WTC11 (cell line): Measurements from ENCODE around the gene TMEM253. TPM values are rescaled to one million over a fixed set of nuclear protein-coding genes. Genes with fewer than 3 reads are reported as not detected.

Experiments
- ATAC-seq: fragments of 200-7000 bp; cut with Tn5 transposase; 2 replicates; pipeline ENCODE4 v1.10.0; 2021; ENCODE audit warnings: mild to moderate bottlenecking, moderate library complexity
- CTCF ChIA-PET: fragments of 300-600 bp; sonication (Branson Sonifier 250); formaldehyde crosslinking; loops from one replicate; lab custom pipeline; 2021; ENCODE audit warnings: antibody characterized with exemption; lab: Charles Lee
- POLR2A ChIA-PET: fragments of 350-600 bp; sonication (Branson Sonifier 250); formaldehyde crosslinking; loops from one replicate; lab custom pipeline; 2021; ENCODE audit warnings: antibody characterized with exemption; lab: Charles Lee
- DNase-seq: peaks from one replicate; pipeline ENCODE4 v3.0.0; 2021; ENCODE audit warnings: low spot score
- H3K27ac Mint-ChIP-seq: 2 replicates; pipeline ENCODE4 v1.8.0; 2021; ENCODE audit warnings: mixed read lengths
- H3K27me3 Mint-ChIP-seq: 2 replicates; pipeline ENCODE4 v1.8.0; 2021; ENCODE audit warnings: low read depth, mild to moderate bottlenecking, moderate library complexity, mixed read lengths
- H3K36me3 Mint-ChIP-seq: 2 replicates; pipeline ENCODE4 v1.8.0; 2021; ENCODE audit warnings: mixed read lengths
- H3K4me1 Mint-ChIP-seq: 2 replicates; pipeline ENCODE4 v1.8.0; 2022; ENCODE audit warnings: mixed read lengths
- H3K4me3 Mint-ChIP-seq: 2 replicates; pipeline ENCODE4 v1.8.0; 2021; ENCODE audit warnings: mild to moderate bottlenecking, moderate library complexity, mixed read lengths
- H3K9me3 Mint-ChIP-seq: 2 replicates; pipeline ENCODE4 v1.8.0; 2021; ENCODE audit warnings: mixed read lengths
- EMX1 ChIP-seq: fragments of 250-450 bp; sonication (Bioruptor Pico); IDR thresholded peaks from 2 replicates; pipeline ENCODE4 v1.8.0; 2021; ENCODE audit warnings: mild to moderate bottlenecking
- HMGA2 ChIP-seq: fragments of 250-450 bp; sonication (Bioruptor Pico); IDR thresholded peaks from 2 replicates; pipeline ENCODE4 v1.4.0; 2021; ENCODE audit warnings: mild to moderate bottlenecking, moderate library complexity
- IRF2 ChIP-seq: sonication (generic); formaldehyde crosslinking; IDR thresholded peaks from 2 replicates; pipeline ENCODE4 v1.8.0; 2022; ENCODE audit warnings: low read depth, missing genetic modification reagents, borderline replicate concordance
- KAT7 ChIP-seq: sonication (generic); formaldehyde crosslinking; IDR thresholded peaks from 2 replicates; pipeline ENCODE4 v1.8.1; 2023; ENCODE audit warnings: missing genetic modification reagents, mild to moderate bottlenecking, borderline replicate concordance
- MXD4 ChIP-seq: fragments of 250-450 bp; sonication (Bioruptor Pico); IDR thresholded peaks from 2 replicates; pipeline ENCODE4 v1.8.0; 2021; ENCODE audit warnings: mild to moderate bottlenecking, moderate library complexity, borderline replicate concordance
- NFATC4 ChIP-seq: fragments of 250-450 bp; sonication (Bioruptor Pico); IDR thresholded peaks from 2 replicates; pipeline ENCODE4 v1.9.0; 2021; ENCODE audit warnings: mild to moderate bottlenecking
- NFYB ChIP-seq: sonication (generic); formaldehyde crosslinking; conservative IDR thresholded peaks from 2 replicates; pipeline ENCODE4 v1.8.0; 2022; ENCODE audit warnings: low read depth, missing genetic modification reagents
- PRRX2 ChIP-seq: fragments of 250-450 bp; sonication (Bioruptor Pico); IDR thresholded peaks from 2 replicates; pipeline ENCODE4 v1.8.0; 2021; ENCODE audit warnings: mild to moderate bottlenecking
- RELA ChIP-seq: sonication (generic); formaldehyde crosslinking; IDR thresholded peaks from 2 replicates; pipeline ENCODE4 v1.8.1; 2022; ENCODE audit warnings: missing genetic modification reagents, mild to moderate bottlenecking, borderline replicate concordance
- RORB ChIP-seq: fragments of 250-450 bp; sonication (Bioruptor Pico); IDR thresholded peaks from 2 replicates; pipeline ENCODE4 v1.9.0; 2021; ENCODE audit warnings: mild to moderate bottlenecking
- SOX15 ChIP-seq: fragments of 250-450 bp; sonication (Bioruptor Pico); IDR thresholded peaks from 2 replicates; pipeline ENCODE4 v1.9.0; 2021; ENCODE audit warnings: mild to moderate bottlenecking
- ZNF416 ChIP-seq: fragments of 250-450 bp; sonication (Bioruptor Pico); IDR thresholded peaks from 2 replicates; pipeline ENCODE4 v1.9.0; 2021; ENCODE audit warnings: mild to moderate bottlenecking, inconsistent platforms
- total RNA-seq: library from RNA; stranded (reverse); gene quantifications from 3 replicates; pipeline ENCODE4 v1.2.3, GENCODE V29; 2021
- TF ChIP-seq, protein P1 (sequence below): sonication (generic); formaldehyde crosslinking; IDR thresholded peaks from 2 replicates; pipeline ENCODE4 v1.8.0; 2023; ENCODE audit warnings: missing genetic modification reagents, mild to moderate bottlenecking, borderline replicate concordance
- TF ChIP-seq, protein P2 (sequence below): sonication (generic); formaldehyde crosslinking; IDR thresholded peaks from 2 replicates; pipeline ENCODE4 v1.8.1; 2023; ENCODE audit warnings: mild to moderate bottlenecking, missing genetic modification reagents
- TF ChIP-seq, protein P3 (sequence below): sonication (generic); formaldehyde crosslinking; IDR thresholded peaks from 2 replicates; pipeline ENCODE4 v1.8.1; 2022; ENCODE audit warnings: mild to moderate bottlenecking, moderate library complexity, missing genetic modification reagents
- TF ChIP-seq, protein P4 (sequence below): fragments of 250-450 bp; sonication (Bioruptor Pico); IDR thresholded peaks from 2 replicates; pipeline ENCODE4 v1.9.0; 2021; ENCODE audit warnings: mild to moderate bottlenecking
- TF ChIP-seq, protein P5 (sequence below): sonication (generic); formaldehyde crosslinking; IDR thresholded peaks from 2 replicates; pipeline ENCODE4 v1.8.0; 2022; ENCODE audit warnings: mild to moderate bottlenecking, missing genetic modification reagents

Gene TMEM253
- total RNA-seq, 1 experiment from 2014 or later = 1.7 TPM

DNA sequence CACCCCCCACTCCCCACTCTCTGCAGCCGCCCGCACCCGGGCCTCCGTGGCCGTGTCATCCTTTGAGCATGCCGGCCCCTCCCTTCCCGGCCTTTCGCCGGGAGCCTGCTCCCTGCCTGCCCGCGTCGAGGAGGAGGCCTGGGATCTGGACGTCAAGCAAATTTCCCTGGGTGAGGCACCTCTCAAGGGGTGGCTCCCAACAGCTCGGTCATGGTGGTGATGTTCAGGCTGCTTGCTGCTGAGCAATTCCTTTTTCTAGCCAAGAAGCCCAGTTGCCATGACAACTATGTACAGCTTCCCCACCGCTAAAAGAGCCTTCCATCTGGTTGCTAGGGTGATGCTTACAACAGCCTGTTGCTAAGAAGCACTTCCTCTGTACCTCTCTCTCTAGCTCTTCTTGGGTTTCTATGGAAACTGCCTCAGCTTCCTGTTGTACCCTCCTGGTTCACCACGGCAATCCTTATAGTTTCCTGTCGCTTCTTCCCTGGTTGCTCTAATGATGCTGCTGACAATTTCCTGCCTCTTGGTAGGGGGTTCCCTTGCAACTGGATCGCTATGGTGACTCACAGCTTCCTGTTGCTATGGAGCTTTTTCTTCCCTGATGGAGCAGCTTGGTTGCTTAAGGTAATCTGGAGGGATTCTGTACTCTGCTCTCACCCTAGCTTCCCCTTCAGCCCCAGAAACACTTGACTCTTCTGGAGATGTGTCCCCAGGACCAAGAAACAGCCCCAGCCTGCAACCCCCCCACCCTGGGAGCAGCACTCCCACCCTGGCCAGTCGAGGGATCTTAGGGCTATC is 13.4 kb upstream of the TMEM253 start:
- peak; percentile 34 for DNase-seq
- no peaks in the 10 kb centered on the region for H3K27me3 Mint-ChIP-seq
- peak; percentile 52 for ATAC-seq
- H3K27ac Mint-ChIP-seq = 0 out of 2 replicates have a peak overlapping the region, but pooled peaks have one; percentile 72
- TF ChIP-seq, protein P1, sequence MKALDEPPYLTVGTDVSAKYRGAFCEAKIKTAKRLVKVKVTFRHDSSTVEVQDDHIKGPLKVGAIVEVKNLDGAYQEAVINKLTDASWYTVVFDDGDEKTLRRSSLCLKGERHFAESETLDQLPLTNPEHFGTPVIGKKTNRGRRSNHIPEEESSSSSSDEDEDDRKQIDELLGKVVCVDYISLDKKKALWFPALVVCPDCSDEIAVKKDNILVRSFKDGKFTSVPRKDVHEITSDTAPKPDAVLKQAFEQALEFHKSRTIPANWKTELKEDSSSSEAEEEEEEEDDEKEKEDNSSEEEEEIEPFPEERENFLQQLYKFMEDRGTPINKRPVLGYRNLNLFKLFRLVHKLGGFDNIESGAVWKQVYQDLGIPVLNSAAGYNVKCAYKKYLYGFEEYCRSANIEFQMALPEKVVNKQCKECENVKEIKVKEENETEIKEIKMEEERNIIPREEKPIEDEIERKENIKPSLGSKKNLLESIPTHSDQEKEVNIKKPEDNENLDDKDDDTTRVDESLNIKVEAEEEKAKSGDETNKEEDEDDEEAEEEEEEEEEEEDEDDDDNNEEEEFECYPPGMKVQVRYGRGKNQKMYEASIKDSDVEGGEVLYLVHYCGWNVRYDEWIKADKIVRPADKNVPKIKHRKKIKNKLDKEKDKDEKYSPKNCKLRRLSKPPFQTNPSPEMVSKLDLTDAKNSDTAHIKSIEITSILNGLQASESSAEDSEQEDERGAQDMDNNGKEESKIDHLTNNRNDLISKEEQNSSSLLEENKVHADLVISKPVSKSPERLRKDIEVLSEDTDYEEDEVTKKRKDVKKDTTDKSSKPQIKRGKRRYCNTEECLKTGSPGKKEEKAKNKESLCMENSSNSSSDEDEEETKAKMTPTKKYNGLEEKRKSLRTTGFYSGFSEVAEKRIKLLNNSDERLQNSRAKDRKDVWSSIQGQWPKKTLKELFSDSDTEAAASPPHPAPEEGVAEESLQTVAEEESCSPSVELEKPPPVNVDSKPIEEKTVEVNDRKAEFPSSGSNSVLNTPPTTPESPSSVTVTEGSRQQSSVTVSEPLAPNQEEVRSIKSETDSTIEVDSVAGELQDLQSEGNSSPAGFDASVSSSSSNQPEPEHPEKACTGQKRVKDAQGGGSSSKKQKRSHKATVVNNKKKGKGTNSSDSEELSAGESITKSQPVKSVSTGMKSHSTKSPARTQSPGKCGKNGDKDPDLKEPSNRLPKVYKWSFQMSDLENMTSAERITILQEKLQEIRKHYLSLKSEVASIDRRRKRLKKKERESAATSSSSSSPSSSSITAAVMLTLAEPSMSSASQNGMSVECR (CRISPR knock-in tag) = no peak
- TF ChIP-seq EMX1 (CRISPR knock-in tag) = 0 out of 2 replicates have a peak, but pooled peaks have one; percentile 57
- peaks cover 65% of the 10 kb centered on the region for H3K36me3 Mint-ChIP-seq
- no peak overlapping the region for H3K4me3 Mint-ChIP-seq
- no peaks in the 10 kb centered on the region for H3K9me3 Mint-ChIP-seq
- ChIA-PET POLR2A (interaction anchor here (0.8 to 2.1 kb wide), 6 partner anchors 10 to 48 kb away, joined by 3 to 23 read pairs (median 4); partner anchors contain the start of gene ARHGEF40), CTCF (interaction anchor here (0.9 to 7.9 kb wide), 8 partner anchors 17 to 116 kb away, joined by 3 to 132 read pairs (median 14); partner anchors contain the start of gene ARHGEF40)
- peaks cover 28% of the 10 kb centered on the region for H3K4me1 Mint-ChIP-seq

DNA sequence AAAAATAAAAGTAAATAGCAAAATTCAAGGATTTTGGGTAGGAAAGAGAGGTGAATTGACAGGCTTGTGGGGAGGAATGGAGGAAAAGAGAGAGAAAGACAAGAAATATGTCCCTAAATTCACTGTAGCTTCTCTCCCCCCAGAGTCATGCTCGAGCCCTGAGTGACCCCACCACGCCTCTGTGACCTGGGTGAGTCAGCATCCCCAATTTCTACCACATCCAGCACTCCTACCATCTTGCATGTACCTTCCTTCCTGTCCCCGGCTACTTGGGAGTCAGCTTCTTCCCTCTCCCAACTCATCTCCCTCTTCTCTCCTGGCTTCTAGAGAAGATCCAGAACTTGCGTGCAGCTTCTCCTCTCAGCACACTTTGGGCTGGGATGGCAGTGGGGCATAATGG is 12.2 kb upstream of the TMEM253 start:
- Mint-ChIP-seq H3K4me3 (no peak overlapping the region), H3K27me3 (no peaks in the 10 kb centered on the region), H3K36me3 (peaks cover 67% of the 10 kb centered on the region), H3K9me3 (no peaks in the 10 kb centered on the region), H3K4me1 (peaks cover 40% of the 10 kb centered on the region), H3K27ac (no peak overlapping the region; the same call in 1 of the 2 replicates)
- POLR2A ChIA-PET = interaction anchor here (2.1 kb wide), 1 partner anchor 18 kb away, joined by 23 read pairs; the partner anchor contains the start of gene ARHGEF40
- ATAC-seq = no peak
- TF ChIP-seq NFATC4 (no peak), SOX15 (CRISPR knock-in tag) (no peak), KAT7 (no peak), RORB (no peak), ZNF416 (CRISPR knock-in tag) (no peak), RELA (CRISPR knock-in tag) (no peak), NFYB (CRISPR knock-in tag) (no peak), MXD4 (no peak), HMGA2 (CRISPR knock-in tag) (no peak), IRF2 (CRISPR knock-in tag) (no peak), PRRX2 (CRISPR knock-in tag) (no peak)
- TF ChIP-seq, protein P2, sequence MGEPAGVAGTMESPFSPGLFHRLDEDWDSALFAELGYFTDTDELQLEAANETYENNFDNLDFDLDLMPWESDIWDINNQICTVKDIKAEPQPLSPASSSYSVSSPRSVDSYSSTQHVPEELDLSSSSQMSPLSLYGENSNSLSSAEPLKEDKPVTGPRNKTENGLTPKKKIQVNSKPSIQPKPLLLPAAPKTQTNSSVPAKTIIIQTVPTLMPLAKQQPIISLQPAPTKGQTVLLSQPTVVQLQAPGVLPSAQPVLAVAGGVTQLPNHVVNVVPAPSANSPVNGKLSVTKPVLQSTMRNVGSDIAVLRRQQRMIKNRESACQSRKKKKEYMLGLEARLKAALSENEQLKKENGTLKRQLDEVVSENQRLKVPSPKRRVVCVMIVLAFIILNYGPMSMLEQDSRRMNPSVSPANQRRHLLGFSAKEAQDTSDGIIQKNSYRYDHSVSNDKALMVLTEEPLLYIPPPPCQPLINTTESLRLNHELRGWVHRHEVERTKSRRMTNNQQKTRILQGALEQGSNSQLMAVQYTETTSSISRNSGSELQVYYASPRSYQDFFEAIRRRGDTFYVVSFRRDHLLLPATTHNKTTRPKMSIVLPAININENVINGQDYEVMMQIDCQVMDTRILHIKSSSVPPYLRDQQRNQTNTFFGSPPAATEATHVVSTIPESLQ (CRISPR knock-in tag) = no peak
- TF ChIP-seq, protein P3, sequence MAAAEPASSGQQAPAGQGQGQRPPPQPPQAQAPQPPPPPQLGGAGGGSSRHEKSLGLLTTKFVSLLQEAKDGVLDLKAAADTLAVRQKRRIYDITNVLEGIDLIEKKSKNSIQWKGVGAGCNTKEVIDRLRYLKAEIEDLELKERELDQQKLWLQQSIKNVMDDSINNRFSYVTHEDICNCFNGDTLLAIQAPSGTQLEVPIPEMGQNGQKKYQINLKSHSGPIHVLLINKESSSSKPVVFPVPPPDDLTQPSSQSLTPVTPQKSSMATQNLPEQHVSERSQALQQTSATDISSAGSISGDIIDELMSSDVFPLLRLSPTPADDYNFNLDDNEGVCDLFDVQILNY (CRISPR knock-in tag) = no peak
- TF ChIP-seq, protein P4, sequence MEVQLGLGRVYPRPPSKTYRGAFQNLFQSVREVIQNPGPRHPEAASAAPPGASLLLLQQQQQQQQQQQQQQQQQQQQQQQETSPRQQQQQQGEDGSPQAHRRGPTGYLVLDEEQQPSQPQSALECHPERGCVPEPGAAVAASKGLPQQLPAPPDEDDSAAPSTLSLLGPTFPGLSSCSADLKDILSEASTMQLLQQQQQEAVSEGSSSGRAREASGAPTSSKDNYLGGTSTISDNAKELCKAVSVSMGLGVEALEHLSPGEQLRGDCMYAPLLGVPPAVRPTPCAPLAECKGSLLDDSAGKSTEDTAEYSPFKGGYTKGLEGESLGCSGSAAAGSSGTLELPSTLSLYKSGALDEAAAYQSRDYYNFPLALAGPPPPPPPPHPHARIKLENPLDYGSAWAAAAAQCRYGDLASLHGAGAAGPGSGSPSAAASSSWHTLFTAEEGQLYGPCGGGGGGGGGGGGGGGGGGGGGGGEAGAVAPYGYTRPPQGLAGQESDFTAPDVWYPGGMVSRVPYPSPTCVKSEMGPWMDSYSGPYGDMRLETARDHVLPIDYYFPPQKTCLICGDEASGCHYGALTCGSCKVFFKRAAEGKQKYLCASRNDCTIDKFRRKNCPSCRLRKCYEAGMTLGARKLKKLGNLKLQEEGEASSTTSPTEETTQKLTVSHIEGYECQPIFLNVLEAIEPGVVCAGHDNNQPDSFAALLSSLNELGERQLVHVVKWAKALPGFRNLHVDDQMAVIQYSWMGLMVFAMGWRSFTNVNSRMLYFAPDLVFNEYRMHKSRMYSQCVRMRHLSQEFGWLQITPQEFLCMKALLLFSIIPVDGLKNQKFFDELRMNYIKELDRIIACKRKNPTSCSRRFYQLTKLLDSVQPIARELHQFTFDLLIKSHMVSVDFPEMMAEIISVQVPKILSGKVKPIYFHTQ (CRISPR knock-in tag) = no peak
- TF ChIP-seq, protein P5, sequence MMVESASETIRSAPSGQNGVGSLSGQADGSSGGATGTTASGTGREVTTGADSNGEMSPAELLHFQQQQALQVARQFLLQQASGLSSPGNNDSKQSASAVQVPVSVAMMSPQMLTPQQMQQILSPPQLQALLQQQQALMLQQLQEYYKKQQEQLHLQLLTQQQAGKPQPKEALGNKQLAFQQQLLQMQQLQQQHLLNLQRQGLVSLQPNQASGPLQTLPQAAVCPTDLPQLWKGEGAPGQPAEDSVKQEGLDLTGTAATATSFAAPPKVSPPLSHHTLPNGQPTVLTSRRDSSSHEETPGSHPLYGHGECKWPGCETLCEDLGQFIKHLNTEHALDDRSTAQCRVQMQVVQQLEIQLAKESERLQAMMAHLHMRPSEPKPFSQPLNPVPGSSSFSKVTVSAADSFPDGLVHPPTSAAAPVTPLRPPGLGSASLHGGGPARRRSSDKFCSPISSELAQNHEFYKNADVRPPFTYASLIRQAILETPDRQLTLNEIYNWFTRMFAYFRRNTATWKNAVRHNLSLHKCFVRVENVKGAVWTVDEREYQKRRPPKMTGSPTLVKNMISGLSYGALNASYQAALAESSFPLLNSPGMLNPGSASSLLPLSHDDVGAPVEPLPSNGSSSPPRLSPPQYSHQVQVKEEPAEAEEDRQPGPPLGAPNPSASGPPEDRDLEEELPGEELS = no peak
- no peak for DNase-seq
- CTCF ChIA-PET = interaction anchor here (2.0 to 7.9 kb wide), 6 partner anchors 9 to 74 kb away, joined by 5 to 132 read pairs (median 43); partner anchors contain the start of genes ARHGEF40 and ZNF219
